UCSD-AML1 (cell line): ENCODE results near the gene SSX3.
"Not testable (repeated sequence)": the region's sequence is repeated elsewhere in the genome, so short reads cannot be mapped to it uniquely, and the experiment has no call there.

ENCODE experiments used
- DNase-seq: peaks from one replicate; lab custom pipeline; 2025; ENCODE audit not compliant: unreplicated experiment; lab: John Stamatoyannopoulos, UW

SSX3 gene

GRCh38 chrX:48356315-48357094, at the start of gene SSX3:
Gene SSX3, minus strand, starts transcription at chrX:48356703. Its CDS starts 1,454 bp downstream, at chrX:48355249.
- DNase-seq: not testable (repeated sequence)

- DNase-seq: not testable (repeated sequence)
Observed at GRCh38 chrX:48397825-48398224, 41.3 kb upstream of the SSX3 start.

- DNase-seq: not testable (repeated sequence)
Observed at GRCh38 chrX:48396931-48397330, 40.4 kb upstream of the SSX3 start.

GRCh38 chrX:48383239-48383638, 26.7 kb upstream of the SSX3 start, which contains the start of gene SSX4:
Gene SSX4, plus strand, starts transcription at chrX:48383539. Its CDS starts 515 bp downstream, at chrX:48384054.
- not testable (repeated sequence) for DNase-seq

GRCh38 chrX:48370408-48370807, 13.9 kb upstream of the SSX3 start:
- DNase-seq: not testable (repeated sequence)

- not testable (repeated sequence) for DNase-seq
Observed at GRCh38 chrX:48367717-48368408, 11.4 kb upstream of the SSX3 start.

- not testable (repeated sequence) for DNase-seq
Observed at GRCh38 chrX:48359281-48359680, 2.8 kb upstream of the SSX3 start.

GRCh38 chrX:48357681-48358080, 1.2 kb upstream of the SSX3 start:
- DNase-seq: no peak

GRCh38 chrX:48346059-48346458, 10.4 kb downstream of the SSX3 start:
- not testable (repeated sequence) for DNase-seq

GRCh38 chrX:48313996-48314395, 42.5 kb downstream of the SSX3 start:
- not testable (repeated sequence) for DNase-seq

- no peak for DNase-seq
Observed at GRCh38 chrX:48306175-48306574, 50.3 kb downstream of the SSX3 start.
